Kidney (tissue), 14 donors: ENCODE results near the gene CCL23. TPM values are rescaled to one million over a fixed set of nuclear protein-coding genes. Genes with fewer than 3 reads are reported as not detected.

Experiments
- DNase-seq, 5 donors: peaks; one replicate each; pipeline ENCODE4 v3.0.0-alpha.2; 2013 to 2020
- FAIRE-seq: peaks from 2 replicates; lab custom pipeline; 2012; peaks lifted over from hg19 to GRCh38; lab: Jason Lieb, UNC
- H3K27ac ChIP-seq, 2 donors: one replicate each; pipeline ENCODE4 v1.7.0; 2013; ENCODE audit warnings: low read depth in 2 of 2, low read length in 2 of 2, inconsistent platforms in 1 of 2
- H3K27me3 ChIP-seq: one replicate; pipeline ENCODE4 v1.7.1; 2013; ENCODE audit warnings: low read length, inconsistent platforms; ENCODE audit not compliant: control insufficient read depth, insufficient read depth
- H3K36me3 ChIP-seq, 3 donors: one replicate each; pipeline versions ENCODE4 v1.7.0 to v1.7.1; 2013; ENCODE audit warnings: low read length in 3 of 3, control low read depth in 1 of 3, inconsistent platforms in 1 of 3; ENCODE audit not compliant: insufficient read depth in 3 of 3, control insufficient read depth in 2 of 3
- H3K4me1 ChIP-seq, 3 donors: one replicate each; pipeline versions ENCODE4 v1.7.0 to v1.7.1; 2013; ENCODE audit warnings: low read length in 3 of 3, inconsistent platforms in 1 of 3, low read depth in 1 of 3; ENCODE audit not compliant: control insufficient read depth in 2 of 3, insufficient read depth in 2 of 3
- H3K4me3 ChIP-seq, 3 donors: one replicate each; pipeline versions ENCODE4 v1.7.0 to v1.8.1; 2013; ENCODE audit warnings: low read length in 3 of 3, control low read depth in 1 of 3, inconsistent platforms in 1 of 3
- H3K9ac ChIP-seq, 3 donors: one replicate each; pipeline versions ENCODE4 v1.7.0 to v1.7.1; 2013; ENCODE audit warnings: low read length in 3 of 3, control low read depth in 1 of 3, inconsistent platforms in 1 of 3
- H3K9me3 ChIP-seq, 3 donors: one replicate each; pipeline versions ENCODE4 v1.7.0 to v1.7.1; 2013; ENCODE audit warnings: low read length in 3 of 3, control low read depth in 1 of 3, inconsistent platforms in 1 of 3; ENCODE audit not compliant: control insufficient read depth in 2 of 3, insufficient read depth in 1 of 3
- intact Hi-C: fragments of 100-400 bp; cut with DNase I; formaldehyde crosslinking; loops from one replicate; pipeline ENCODE4 v1.11.1; 2022
- polyA plus RNA-seq: library from polyadenylated mRNA; stranded (reverse); fragments of 350-450 nt; fragmentation: Illumina TruSeq; extraction: RNeasy Lipid Tissue Mini Kit (QIAGEN cat#74804); gene quantifications from one replicate; pipeline ENCODE4 v1.2.3, GENCODE V29; 2014; ENCODE audit warnings: low read depth, low replicate concordance; ENCODE audit not compliant: insufficient read depth
- total RNA-seq: library from RNA; stranded (reverse); fragmentation: NEBNext Ultra II Directional; extraction: Animal tissue kit (Norgen Biotek cat#: 25700); gene quantifications from one replicate; pipeline ENCODE4 v1.2.1, GENCODE V29; 2021
- TF ChIP-seq, protein P1 (sequence below): IDR thresholded peaks from 3 replicates; pipeline ENCODE4 v1.5.1; 2012; ENCODE audit warnings: mild to moderate bottlenecking, moderate library complexity, borderline replicate concordance; ENCODE audit not compliant: insufficient read depth; ENCODE audit errors: extremely low read depth
- donor health status: control.
- donor health status: control.
- donor health status: control.
- donor health status: control.
- donor health status: control.
- donor health status: DM: yes; HTN: yes; CAD: no.
- donor health status: Normal renal cell carcinoma (clear cell type).

Gene CCL23
- total and polyA plus RNA-seq, 2 donors from 2014 or later = 4.8 to 18.1 TPM

DNA sequence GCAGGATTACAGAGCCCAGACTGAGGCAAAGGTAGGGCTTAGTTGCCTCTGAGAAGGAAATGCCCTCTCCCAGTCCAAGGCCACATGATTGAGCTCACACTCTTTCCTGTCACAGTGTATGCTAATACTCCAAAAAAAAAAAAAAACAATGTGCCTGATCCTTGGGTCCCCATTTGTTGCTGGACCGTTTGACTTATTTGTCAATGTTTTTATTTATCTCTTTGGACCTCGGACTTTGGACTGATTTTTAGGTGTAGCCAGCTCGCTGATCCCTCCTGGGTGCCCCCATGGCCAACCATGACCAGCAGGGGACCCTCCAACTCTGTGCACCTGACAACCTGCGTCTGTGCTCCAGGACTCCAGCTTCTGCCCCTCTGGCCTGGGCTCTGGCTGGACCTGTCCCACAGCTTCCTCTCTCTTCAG lies 35.9 kb downstream of the CCL23 start:
- DNase-seq = no peak
- Histone ChIP-seq H3K9ac (no peak overlapping the region), H3K9me3 (no peaks in the 10 kb centered on the region), H3K27ac (no peak overlapping the region), H3K4me1 (peaks cover 0 to 2% (median 0%) of the 10 kb centered on the region in 3 donors), H3K36me3 (no peaks in the 10 kb centered on the region), H3K27me3 (no peaks in the 10 kb centered on the region), H3K4me3 (no peak overlapping the region)
- FAIRE-seq = no peak
- TF ChIP-seq, protein P1, sequence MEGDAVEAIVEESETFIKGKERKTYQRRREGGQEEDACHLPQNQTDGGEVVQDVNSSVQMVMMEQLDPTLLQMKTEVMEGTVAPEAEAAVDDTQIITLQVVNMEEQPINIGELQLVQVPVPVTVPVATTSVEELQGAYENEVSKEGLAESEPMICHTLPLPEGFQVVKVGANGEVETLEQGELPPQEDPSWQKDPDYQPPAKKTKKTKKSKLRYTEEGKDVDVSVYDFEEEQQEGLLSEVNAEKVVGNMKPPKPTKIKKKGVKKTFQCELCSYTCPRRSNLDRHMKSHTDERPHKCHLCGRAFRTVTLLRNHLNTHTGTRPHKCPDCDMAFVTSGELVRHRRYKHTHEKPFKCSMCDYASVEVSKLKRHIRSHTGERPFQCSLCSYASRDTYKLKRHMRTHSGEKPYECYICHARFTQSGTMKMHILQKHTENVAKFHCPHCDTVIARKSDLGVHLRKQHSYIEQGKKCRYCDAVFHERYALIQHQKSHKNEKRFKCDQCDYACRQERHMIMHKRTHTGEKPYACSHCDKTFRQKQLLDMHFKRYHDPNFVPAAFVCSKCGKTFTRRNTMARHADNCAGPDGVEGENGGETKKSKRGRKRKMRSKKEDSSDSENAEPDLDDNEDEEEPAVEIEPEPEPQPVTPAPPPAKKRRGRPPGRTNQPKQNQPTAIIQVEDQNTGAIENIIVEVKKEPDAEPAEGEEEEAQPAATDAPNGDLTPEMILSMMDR = no peak
- intact Hi-C loops = no loop called here

DNA sequence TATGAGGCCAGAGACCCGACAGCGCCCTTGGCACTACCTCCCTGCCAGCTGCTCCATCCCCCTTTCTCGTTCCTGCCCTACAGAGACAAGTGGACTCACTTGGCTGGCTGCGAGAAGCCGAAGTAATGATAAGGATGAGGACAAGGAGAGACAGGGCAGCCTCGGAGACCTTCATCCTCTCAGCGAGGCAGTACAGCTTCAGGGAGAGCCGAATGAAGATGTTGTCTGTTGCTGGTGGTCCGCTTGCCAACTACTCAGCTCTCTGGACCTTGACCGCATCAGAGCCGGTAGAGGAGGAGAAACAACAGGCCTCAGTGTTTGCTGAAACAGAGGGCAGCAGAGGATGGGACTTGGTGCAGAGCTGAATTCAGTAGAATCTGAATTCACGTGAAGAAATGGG lies 36.5 kb downstream of the CCL23 start, which contains the start of gene CCL16:
Gene CCL16, minus strand, starts transcription at position 252 of the 400 bp plus-strand sequence. Its CDS starts 77 bp downstream, at position 175.
- TF ChIP-seq, protein P1 = no peak
- Histone ChIP-seq H3K4me3 (no peak within 1 kb of the TSS), H3K27me3 (no peaks in the 10 kb centered on the region), H3K27ac (no peak within 1 kb of the TSS), H3K9me3 (no peaks in the 10 kb centered on the region), H3K36me3 (no peaks in the 10 kb centered on the region), H3K9ac (no peak within 1 kb of the TSS), H3K4me1 (no peaks in the 10 kb centered on the region)
- intact Hi-C loops = no loop called here
- FAIRE-seq (no peak), DNase-seq (no peak)

DNA sequence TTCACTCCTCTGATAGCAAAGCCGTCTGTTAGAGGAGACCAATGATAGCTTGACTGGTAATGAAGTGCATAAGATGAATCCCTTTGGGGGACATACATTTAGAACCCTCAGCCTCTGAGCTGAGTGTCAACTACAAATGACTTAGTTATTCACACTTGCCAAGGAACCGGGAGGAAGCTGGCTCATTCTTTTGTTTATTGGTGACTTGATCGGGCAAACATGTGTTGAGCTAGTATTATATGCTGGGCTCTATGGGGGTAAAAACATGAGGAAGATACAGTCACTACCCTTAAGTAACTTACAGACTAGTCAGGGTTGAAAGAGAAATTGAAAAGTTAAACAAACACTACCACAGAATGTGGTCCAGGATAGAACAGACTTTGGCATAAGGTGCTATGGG lies 39.4 kb downstream of the CCL23 start:
- no peak overlapping the region for H3K4me3 ChIP-seq
- H3K27ac ChIP-seq = no peak overlapping the region
- intact Hi-C loops = no loop called here
- FAIRE-seq (no peak), DNase-seq (no peak)
- H3K4me1 ChIP-seq = peaks cover 0 to 8% (median 5%) of the 10 kb centered on the region in 3 donors
- no peaks in the 10 kb centered on the region for H3K9me3 ChIP-seq
- no peaks in the 10 kb centered on the region for H3K36me3 ChIP-seq
- no peaks in the 10 kb centered on the region for H3K27me3 ChIP-seq
- TF ChIP-seq, protein P1 = no peak
- no peak overlapping the region for H3K9ac ChIP-seq

- H3K9ac ChIP-seq = no peak overlapping the region
- H3K4me3 ChIP-seq = no peak overlapping the region
- TF ChIP-seq, protein P1 = no peak
- H3K9me3 ChIP-seq = no peaks in the 10 kb centered on the region
- no peaks in the 10 kb centered on the region for H3K27me3 ChIP-seq
- H3K27ac ChIP-seq = no peak overlapping the region
- FAIRE-seq (no peak), DNase-seq (no peak)
- no peaks in the 10 kb centered on the region for H3K36me3 ChIP-seq
- peaks cover 0 to 13% (median 12%) of the 10 kb centered on the region in 3 donors for H3K4me1 ChIP-seq
- intact Hi-C loops = no loop called here
Observed at GRCh38 chr17:35977509-35977908, 40.3 kb downstream of the CCL23 start.
